Lower leg skin (tissue), 3 donors: ENCODE measurements around the gene MESD.

Experiments used
- POLR2A ChIP-seq, 2 donors: fragments of 450-650 bp; IDR thresholded peaks; one replicate each; pipeline ENCODE4 v1.6.1; 2016 to 2017; ENCODE audit warnings: antibody characterized with exemption in 2 of 2, mild to moderate bottlenecking in 1 of 2, moderate library complexity in 1 of 2
- TF ChIP-seq, protein P1 (sequence below), 3 donors: fragments of 450-650 bp; IDR thresholded peaks; one replicate each; pipeline ENCODE4 v1.5.1; 2016; ENCODE audit warnings: antibody characterized with exemption in 3 of 3, mild to moderate bottlenecking in 3 of 3, moderate library complexity in 2 of 3

DNA sequence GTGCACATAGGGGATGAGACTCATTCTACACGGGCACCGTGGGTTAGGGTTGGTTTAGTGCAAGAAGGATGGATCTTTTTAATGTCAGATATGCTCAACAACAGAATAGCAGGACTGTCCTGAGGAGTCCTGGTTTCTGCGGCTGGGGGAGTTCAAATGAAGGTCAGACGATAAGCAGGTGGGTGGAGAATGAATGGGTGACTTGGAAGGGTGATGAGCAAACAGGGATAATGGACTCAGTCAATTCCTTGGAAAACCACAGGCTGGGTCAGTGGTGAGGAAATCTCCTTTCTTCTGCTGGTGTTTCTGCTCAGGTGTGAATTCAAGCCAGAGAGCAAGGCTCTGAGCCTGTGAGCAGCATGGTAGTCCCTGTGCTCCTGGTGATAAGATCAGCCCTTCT, 59.9 kb downstream of the MESD start:
- TF ChIP-seq, protein P1, sequence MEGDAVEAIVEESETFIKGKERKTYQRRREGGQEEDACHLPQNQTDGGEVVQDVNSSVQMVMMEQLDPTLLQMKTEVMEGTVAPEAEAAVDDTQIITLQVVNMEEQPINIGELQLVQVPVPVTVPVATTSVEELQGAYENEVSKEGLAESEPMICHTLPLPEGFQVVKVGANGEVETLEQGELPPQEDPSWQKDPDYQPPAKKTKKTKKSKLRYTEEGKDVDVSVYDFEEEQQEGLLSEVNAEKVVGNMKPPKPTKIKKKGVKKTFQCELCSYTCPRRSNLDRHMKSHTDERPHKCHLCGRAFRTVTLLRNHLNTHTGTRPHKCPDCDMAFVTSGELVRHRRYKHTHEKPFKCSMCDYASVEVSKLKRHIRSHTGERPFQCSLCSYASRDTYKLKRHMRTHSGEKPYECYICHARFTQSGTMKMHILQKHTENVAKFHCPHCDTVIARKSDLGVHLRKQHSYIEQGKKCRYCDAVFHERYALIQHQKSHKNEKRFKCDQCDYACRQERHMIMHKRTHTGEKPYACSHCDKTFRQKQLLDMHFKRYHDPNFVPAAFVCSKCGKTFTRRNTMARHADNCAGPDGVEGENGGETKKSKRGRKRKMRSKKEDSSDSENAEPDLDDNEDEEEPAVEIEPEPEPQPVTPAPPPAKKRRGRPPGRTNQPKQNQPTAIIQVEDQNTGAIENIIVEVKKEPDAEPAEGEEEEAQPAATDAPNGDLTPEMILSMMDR (IDR thresholded peaks at IDR 0.05), result no peak
- TF ChIP-seq POLR2A (IDR thresholded peaks at IDR 0.05), result no peak
